NCI-H774 (cell line): Measurements from ENCODE around the gene ZNF286A.
"Not testable (repeated sequence)": the region's sequence is repeated elsewhere in the genome, so short reads cannot be mapped to it uniquely, and the experiment has no call there.

Source experiments
- DNase-seq: peaks from one replicate; lab custom pipeline; 2025; lab: John Stamatoyannopoulos, UW

ZNF286A gene

DNA sequence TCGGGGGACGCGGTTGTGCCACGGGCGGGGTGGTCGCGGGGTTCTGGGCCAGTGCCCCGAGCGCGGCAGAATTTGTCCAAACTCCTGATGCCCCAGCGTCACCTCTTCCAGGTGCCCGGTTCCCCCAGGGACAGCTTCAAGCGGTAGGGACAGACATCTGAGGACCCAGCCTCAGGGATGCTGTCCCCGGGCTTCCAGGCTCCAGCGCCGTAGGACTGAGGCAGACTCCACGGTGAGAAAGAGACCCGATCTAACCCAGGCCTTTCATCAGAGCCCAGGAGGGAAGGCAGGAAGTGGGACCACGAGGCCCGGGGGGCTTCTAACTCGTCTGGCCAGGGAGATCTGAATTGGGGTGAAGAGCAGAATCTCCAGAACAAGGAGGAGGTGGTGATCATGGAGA, 385 bp downstream of the ZNF286A start:
- not testable (repeated sequence) for DNase-seq

DNA sequence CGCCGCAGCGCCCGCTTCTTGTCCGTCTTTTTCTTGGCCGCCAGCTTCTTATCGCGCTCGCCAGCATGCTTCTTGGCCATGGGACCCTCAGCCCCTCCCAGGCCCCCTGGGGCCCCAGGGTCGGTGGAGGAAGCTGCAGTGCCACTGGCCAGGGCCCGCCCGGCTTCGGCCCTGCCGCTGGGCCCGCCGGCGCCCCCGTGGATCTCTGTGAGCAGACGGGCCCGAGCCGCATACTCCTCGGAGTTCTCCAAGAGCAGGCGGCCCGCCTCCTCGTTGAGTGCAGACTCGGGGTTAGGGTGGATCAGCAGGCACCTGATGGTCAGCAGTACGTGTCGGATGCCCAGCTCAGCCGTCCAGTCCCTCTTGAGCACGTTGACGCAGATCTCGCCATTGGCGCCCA, 4.7 kb downstream of the ZNF286A start:
- DNase-seq, result not testable (repeated sequence)

DNA sequence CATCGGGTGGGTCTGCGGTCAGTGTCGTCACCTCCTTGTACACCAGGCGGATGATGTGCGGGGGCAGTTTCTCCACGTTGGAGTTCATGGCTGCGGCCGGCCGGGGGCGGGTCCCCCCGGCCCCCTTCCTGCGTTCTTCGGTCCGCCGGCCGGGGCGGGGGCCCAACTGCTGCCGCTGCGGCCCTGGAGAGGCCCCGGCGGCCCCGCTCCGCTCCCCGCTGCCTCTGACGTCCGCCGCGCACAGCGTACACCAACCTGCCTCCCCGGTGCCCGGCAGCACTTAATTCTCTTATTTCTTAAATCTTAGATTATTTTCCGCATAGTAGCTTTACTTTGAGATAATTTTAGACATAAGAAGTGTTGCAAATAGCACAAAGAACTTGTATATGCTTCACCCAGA, 5.3 kb downstream of the ZNF286A start:
- not testable (repeated sequence) for DNase-seq

DNA sequence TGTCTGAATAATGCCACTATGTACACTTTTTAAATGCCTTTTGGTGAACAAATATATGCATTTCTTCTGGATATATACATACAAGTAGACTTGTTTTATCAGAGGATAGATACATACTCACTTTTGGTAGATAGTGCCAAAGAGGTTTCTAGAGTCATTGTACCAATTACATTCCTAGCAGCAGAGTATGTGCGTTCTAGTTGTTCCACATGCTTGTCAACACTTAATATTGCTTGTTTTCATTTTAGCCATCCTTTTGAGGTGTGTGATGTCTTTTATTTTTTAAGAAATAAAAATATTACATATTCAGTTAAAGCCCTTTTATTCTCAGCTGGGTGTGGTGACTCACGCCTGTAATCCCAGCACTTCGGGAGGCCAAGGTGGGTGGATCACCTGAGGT, 9.3 kb downstream of the ZNF286A start:
- not testable (repeated sequence) for DNase-seq

DNA sequence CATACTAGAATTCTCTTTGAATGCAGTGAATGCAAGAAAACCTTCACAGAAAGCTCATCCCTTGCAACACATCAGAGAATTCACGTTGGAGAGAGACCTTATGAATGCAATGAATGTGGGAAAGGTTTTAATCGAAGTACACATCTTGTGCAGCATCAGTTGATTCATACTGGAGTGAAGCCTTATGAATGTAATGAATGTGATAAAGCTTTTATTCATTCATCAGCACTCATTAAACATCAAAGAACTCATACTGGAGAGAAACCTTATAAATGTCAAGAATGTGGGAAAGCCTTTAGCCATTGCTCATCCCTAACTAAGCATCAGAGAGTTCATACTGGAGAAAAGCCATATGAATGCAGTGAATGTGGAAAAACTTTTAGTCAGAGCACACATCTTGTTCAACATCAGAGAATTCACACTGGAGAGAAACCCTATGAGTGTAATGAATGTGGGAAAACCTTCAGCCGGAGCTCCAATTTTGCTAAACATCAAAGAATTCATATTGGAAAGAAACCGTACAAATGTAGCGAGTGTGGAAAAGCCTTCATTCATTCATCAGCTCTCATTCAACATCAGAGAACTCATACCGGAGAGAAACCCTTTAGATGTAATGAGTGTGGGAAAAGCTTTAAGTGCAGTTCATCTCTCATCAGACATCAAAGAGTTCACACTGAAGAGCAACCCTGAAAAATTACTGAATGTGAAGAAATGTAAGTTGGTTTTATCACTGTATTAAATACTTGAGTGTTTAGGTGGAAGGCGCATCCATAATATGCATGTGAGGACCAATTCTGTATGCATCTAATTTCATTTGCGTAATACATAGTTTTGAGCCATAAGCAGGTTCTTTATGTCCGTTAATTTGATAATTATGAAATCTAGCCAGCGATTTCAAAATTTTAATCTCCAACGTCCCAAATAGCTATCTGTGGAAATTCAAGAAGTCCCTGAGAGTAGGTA, 17.3 kb downstream of the ZNF286A start:
- DNase-seq, result not testable (repeated sequence)

DNA sequence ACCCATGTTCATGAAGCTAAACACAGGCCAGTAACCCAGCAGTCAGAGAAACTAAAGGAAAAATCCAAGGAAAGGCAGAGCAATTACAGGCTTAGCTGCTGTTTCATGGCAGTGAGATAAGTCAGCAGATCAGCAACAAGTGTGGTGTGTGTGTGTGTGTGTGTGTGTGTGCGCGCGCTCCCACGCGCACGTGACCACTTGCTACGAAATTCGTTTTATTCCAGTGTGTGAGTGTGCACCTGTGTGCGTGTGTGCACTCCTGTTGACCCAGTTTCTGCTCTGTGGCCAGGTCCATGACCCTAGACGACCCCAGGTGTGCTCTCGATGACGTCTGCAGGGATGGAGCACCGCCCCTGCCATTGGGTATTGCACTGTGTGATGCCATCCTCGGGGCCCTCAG, 31.0 kb downstream of the ZNF286A start:
- not testable (repeated sequence) for DNase-seq

DNA sequence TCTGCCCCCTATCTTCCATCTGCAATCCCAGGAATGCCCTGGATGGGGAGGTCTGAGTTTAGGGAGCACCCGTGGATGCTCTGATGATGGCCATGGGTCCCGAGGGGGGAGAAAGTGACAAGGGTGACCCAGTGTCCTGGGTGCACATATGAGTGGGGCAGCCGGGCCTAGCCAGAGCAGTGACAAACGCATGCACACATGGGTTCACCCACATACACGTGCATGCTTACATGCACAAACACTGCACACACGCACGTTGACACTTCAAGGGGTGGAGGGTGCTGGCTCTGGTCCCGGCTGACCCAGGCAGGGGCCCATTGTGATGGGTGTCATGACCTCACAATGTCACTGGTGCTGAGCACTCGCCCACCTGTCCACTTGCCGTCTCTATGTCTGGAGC, 32.3 kb downstream of the ZNF286A start, which contains the start of gene TBC1D26:
TSS of gene TBC1D26 (plus strand) at position 384 of the 400 bp plus-strand sequence. CDS start 3,066 bp downstream, outside the sequence.
- not testable (repeated sequence) for DNase-seq

DNA sequence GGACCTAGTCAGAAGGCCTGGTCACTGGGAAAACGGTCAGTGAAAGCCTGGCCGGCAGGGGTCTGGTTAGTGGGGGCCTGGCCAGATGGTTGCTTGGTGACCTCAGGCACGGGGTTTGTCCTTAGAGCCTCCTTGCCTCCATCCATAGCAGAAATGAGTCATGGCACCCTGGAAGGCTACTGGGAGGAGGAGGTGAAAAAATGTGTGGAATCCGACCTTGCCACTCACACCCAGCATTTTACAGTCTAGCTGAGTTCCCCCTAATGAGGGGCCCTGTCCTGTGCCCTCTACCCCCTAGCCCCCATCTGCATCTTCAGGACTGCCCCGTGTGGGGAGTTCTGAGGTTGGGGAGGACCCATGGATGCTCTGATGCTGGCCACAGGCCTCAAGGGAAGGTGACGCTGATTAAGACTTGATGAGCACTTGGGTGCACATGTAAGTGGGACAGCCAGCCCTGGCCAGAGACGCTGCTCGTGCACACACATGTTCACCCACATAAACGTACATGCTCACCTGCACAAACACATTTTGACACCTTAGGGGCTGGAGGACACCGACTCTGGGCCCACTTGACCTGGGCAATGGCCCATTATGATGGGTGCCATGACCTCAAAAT, 33.7 kb downstream of the ZNF286A start:
- DNase-seq, result not testable (repeated sequence)

DNA sequence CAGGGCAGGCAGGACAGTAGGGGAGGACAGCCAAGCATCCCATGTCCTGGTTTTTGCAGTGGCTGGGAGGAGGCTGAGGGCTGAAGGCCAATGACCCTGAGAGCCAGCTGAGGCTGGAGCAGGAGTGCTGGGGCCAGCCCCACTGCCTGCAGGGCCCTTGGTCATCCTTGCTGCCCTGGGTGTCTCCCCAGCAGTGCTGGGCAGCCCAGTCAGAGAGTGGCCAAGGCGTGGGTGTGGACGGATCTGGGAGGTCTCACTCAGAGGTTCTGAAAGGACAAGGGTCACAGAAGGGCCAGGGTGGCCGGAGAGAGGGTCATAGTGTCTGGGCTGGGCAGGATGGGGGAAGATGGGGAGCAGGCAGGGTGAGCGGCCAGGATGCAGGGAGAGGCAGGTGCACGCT, 37.0 kb downstream of the ZNF286A start:
- not testable (repeated sequence) for DNase-seq

DNA sequence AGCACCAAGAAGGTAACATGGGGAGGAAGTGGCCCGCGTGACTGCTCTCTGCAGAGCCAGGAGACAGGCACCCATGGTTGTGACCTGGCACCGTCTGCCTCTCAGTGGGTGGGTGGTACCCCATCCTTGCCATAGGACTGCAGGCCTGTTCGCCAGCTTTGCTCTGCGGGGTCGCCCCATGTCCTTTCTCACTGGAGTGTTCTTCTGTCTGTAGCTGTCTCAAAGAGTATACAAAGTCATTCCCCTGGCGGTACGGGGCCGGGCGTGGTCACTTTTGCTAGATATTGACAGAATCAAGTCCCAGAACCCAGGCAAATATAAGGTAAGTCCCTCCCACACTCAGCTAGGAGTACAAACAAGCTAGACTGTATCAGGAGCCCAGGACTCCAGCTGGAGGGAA, 38.5 kb downstream of the ZNF286A start:
- DNase-seq, result no peak

DNA sequence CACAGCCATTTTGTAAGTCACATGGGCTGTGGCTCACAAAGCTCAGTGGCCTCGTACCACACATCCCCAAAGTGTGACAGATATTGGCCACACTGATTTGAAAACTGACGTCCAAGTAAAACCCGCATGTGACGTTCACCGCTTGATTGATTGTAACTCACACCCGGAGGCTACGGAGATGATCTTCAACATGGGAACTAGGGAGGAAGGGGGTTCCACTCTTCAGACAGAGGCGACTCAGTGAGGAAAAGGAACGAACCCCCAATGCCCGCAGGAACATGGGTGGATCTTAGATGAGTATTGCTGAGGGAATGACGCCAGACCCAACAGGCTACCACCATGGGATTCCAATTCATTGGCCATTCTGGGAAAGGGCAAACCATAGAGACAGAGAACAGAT, 39.7 kb downstream of the ZNF286A start:
- DNase-seq, result not testable (repeated sequence)

DNA sequence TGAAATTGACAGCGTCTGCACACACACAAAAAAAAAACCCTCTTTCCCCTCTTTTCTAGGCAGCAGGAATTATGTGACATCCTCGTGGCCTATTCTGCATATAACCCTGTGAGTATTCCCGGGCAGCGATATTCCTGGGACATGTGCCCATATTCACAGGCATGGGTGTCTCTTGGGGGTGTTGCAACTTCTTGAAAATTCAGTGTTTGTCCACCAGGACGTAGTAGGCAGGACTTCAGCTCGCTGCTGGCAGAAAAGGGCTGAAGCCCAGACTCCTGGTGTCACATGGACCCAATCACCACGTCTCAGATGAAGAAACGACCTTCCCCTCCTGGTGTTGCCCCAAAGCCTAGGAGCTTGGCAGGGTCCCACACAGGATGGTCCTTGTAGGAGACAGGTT, 40.5 kb downstream of the ZNF286A start:
- not testable (repeated sequence) for DNase-seq

DNA sequence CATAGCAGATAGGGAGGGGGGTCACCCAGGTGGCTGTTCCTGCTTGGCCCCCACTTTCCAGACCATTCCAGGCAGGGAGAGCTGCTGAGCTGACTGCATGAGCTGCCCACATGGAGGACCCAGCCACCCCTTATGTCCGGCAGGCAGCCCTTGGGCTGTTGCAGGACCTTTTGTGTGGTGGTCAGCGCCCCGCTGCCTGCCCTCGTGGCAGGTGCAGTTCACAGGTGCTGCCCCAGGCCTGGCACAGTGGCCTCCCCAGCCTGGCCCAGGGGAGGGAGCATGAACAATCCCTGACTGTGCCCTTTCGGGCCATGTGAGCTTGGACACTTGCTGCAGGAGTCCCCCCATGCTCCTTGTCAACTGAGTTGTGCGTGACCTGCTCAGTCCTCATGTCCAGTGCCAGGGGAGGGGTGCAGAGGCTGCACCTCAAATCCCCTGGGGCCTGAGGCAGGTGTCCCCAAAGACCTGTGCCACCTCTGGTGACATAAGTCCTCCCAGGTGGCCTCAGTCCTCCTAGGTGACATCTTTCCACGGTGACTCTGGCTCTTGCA, 41.1 kb downstream of the ZNF286A start:
- no peak for DNase-seq

DNA sequence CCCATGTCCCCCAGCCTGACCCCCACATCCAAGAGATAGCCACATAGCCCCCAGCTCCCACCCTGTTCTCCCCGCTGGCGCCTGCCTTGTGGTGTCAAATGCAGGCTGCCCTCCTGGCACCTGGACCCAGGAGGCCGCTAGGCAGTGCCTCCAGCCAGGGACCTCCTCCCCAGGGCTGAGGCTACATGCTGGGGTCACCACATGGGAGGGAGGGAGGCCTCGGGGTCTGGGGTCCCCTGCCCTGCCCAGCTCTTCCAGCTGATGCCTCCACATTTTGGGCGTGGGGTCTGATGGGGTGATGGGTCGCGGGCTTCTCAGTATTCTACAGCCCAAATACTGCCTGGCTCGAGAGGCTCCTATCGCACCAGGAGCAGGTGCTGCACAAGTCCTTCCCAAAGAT, 42.1 kb downstream of the ZNF286A start:
- DNase-seq, result no peak

DNA sequence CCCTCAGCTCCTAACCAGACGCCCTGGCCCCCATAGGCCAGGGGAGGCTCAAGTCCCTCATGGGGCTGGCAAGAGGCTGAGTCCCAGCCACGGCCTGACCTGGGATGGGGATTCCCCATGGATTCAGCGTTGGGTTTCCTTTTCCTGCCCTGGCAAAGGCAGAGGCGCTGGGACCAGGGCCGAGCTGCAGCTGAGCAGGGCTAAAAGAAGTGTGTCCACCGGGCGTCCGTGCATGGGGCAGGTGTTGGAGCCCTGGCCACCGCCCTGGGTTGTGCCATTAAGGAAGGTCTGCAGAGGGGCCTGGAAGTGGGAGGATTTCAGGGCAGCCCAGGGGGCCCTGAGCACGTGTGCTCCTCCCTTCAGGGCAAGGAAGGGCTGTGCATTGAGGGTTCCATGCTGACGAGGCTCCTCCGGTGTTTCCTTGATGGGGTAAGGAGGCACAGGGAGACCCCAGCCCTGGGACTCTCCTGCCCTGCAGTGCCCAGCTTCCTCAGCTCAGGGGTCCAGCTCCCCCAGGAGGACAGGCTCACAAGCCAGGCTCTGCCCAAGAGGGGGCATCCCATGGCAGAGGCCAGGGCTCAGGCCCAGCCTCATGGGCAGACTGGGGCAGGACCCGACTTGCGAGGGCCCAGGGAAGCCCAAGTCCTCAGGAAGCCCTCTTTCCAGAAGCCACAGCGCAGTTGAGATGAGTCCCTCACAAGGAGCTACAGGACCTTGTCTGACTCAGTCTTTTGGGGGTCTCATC, 42.7 kb downstream of the ZNF286A start:
- no peak for DNase-seq

DNA sequence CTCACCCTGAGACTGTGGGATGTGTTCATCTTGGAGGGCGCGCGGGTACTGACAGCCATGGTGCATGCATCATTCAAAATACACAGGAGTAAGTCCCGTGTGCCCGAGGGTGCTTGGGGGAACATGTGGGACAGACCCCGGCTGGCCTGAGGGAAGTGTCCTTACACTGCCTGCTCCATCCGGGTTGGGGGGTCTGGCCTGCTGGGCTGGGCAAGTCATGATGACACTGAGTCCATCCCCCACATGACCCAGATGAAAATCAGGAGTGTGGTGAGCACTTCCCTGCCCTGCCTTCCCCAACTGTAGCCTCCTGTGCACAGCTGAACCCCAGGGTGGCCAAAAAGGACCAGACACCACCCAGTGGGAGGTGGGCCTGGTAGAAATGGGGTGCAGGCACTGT, 43.4 kb downstream of the ZNF286A start:
- DNase-seq, result no peak

DNA sequence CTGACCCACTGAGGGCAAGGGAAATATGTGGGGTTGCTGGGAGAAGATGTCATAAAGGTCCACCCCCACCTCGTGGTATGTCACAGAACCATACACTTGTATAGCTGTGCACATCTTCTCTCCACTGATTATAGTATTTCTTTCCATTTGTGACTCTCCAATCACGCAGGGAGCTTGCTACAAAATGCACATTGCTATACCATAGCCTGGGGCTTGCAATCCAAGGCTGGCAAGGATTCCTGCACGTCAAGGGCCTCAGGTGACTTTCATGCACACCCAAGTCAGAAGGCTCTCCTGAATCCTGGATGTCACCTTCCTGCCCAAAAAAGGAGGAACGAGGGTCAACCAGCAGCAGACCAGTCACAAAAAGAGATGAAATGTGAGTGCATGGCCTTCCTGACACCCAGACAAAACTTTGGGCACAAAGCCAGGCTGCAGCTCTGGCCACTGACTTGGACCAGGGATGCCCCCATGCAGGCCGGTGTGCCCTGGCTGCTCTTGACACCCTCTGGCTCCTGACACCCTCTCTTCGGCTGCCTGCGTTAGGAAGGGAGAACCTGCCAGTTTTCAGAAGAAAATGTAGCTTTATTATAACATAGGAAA, 44.6 kb downstream of the ZNF286A start:
- no peak for DNase-seq

DNA sequence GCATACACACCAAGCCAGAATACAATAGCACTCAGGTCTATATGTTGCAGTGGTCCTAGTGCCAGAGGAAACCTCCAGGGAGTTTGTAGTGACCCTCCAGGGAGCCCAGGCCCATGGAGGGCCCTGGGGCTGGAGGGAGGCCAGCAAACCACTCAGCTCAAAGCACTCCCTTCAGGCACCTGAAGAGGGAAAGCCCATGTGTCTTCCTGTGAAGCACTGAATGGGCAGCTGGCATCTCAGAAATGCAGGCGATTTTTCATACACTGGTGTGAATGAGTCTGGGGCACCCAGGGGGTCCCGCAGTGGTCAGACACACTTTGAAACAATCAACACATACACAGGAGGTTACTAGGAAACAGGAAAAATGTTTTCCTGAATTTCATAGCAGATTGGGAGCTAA, 45.3 kb downstream of the ZNF286A start:
- no peak for DNase-seq

DNA sequence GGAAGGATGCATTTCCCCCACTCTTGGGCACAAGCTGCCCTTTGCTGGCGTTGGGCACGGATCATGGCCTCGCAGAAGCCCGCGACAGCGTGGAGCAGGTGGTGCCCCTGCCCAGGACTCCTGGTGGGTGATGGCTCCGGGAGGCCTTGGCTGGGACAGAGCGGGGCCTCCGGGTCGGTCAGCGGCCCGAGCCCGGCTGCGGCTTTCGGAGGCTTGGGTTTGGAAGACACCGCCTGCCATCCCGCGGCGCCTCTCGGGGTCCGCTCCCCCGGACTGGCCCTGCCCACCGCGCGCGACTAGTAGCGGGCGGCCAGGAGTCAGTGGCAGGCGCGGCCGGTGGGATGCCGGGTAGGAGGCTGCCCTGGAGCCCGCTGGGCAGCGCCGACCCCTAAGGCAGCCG, 49.9 kb downstream of the ZNF286A start:
- not testable (repeated sequence) for DNase-seq

DNA sequence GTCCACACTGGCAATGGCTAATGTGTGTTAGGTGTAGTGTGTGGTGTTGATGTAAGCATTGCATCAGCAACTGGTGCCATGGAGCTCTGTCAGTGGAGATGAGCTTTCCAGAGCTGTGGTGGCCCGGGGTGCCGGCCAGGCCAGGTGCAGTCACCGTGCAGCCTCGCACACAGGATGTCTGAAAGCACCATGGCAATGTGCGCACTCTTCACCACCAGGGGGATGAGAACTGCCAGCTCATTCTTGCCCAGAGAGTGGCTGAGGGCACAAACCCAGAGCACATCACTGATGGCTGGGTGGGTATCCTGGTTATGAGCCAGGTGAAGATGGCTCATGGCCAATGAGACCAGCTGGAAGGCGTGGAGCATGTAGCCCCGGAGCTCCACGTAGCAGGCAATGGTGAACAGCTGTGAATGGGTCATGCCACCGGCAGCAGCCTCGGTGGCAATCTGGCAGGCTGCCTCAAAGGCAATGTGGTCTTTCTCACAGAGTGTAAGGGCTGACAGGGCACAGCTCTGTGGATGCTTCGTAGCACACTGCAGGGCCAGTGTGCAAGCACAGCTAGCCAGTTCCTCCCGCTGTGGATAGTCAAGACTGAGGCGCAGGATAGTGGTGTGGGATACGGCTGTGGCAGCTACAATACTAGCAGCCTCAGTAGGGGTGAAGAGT, 69.4 kb downstream of the ZNF286A start:
- not testable (repeated sequence) for DNase-seq
